HG03571 (cell line): ENCODE measurements around the gene CCDC158.
"Not testable (repeated sequence)": the region's sequence is repeated elsewhere in the genome, so short reads cannot be mapped to it uniquely, and the experiment has no call there.

Experiments
- ATAC-seq: cut with Tn5 transposase; IDR thresholded peaks from one replicate; pipeline ENCODE4 v1.9.1; 2021; ENCODE audit not compliant: unreplicated experiment

CCDC158 gene

GRCh38 chr4:76373919-76374552, 46.9 kb downstream of the CCDC158 start:
- no peak for ATAC-seq

- ATAC-seq = no peak
These were observed 54.2 kb downstream of the CCDC158 start for GRCh38 chr4:76366737-76367136.

- no peak for ATAC-seq
These were observed 55.3 kb downstream of the CCDC158 start for GRCh38 chr4:76365636-76366035.

- ATAC-seq = no peak
These were observed 56.2 kb downstream of the CCDC158 start for GRCh38 chr4:76364763-76365162.

GRCh38 chr4:76363556-76364290, 57.2 kb downstream of the CCDC158 start:
- ATAC-seq = no peak

GRCh38 chr4:76361689-76362412, 59.1 kb downstream of the CCDC158 start:
- ATAC-seq = no peak

- ATAC-seq = not testable (repeated sequence)
These were observed 61.0 kb downstream of the CCDC158 start for GRCh38 chr4:76359881-76360466.

GRCh38 chr4:76357981-76358380, 63.0 kb downstream of the CCDC158 start:
- no peak for ATAC-seq

GRCh38 chr4:76354517-76355473, 66.1 kb downstream of the CCDC158 start:
- no peak for ATAC-seq

- ATAC-seq = no peak
These were observed 78.1 kb downstream of the CCDC158 start for GRCh38 chr4:76342803-76343202.

- ATAC-seq = no peak
These were observed 78.8 kb downstream of the CCDC158 start for GRCh38 chr4:76342191-76342590.

GRCh38 chr4:76341063-76341462, 79.9 kb downstream of the CCDC158 start:
- no peak for ATAC-seq

GRCh38 chr4:76339364-76339763, 81.6 kb downstream of the CCDC158 start:
- ATAC-seq = no peak

GRCh38 chr4:76334885-76335284, 86.1 kb downstream of the CCDC158 start:
- no peak for ATAC-seq

GRCh38 chr4:76326515-76326914, 94.4 kb downstream of the CCDC158 start:
- ATAC-seq = no peak

- no peak for ATAC-seq
These were observed 95.9 kb downstream of the CCDC158 start for GRCh38 chr4:76325072-76325471.

GRCh38 chr4:76322236-76322635, 98.7 kb downstream of the CCDC158 start:
- no peak for ATAC-seq

GRCh38 chr4:76316131-76316530, 104.8 kb downstream of the CCDC158 start:
- ATAC-seq = no peak

GRCh38 chr4:76315267-76315918, 105.5 kb downstream of the CCDC158 start:
- ATAC-seq = no peak

GRCh38 chr4:76313547-76313946, 107.4 kb downstream of the CCDC158 start:
- ATAC-seq = no peak
